Naive thymus-derived CD8-positive, alpha-beta T cell (primary cell): ENCODE results near the gene KLRF1. TPM values are rescaled to one million over a fixed set of nuclear protein-coding genes. Genes with fewer than 3 reads are reported as not detected.

Experiments used
- ATAC-seq, 2 donors: fragments of 150-1000 bp; cut with Tn5 transposase in 1 of 2; sonication (Bioruptor Pico), chemical (Tn5 transposase) in 1 of 2; 1 replicate in 1 of 2; 2 replicates in 1 of 2; pipeline ENCODE4 v1.10.0; 2021; ENCODE audit warnings: mild to moderate bottlenecking in 2 of 2, moderate library complexity in 2 of 2
- POLR2A ChIA-PET: fragments of 350-600 bp; sonication (Branson Sonifier 250); formaldehyde crosslinking; loops from one replicate; lab custom pipeline; 2021; ENCODE audit warnings: antibody characterized with exemption; lab: Charles Lee
- DNase-seq, 10 donors: peaks; one replicate each; pipeline versions ENCODE4 v3.0.0 to v3.0.0-alpha.2; 2020 to 2022
- H3K27ac Mint-ChIP-seq, 10 donors: one replicate each; pipeline ENCODE4 v1.8.0; 2020 to 2022; ENCODE audit warnings: mild to moderate bottlenecking in 10 of 10, mixed read lengths in 10 of 10, moderate library complexity in 4 of 10, inconsistent platforms in 1 of 10
- H3K27me3 Mint-ChIP-seq, 5 donors: one replicate each; pipeline ENCODE4 v1.8.0; 2021 to 2022; ENCODE audit warnings: mixed read lengths in 5 of 5
- H3K36me3 Mint-ChIP-seq, 3 donors: one replicate each; pipeline ENCODE4 v1.8.0; 2020 to 2022; ENCODE audit warnings: mixed read lengths in 3 of 3, mild to moderate bottlenecking in 2 of 3, inconsistent platforms in 1 of 3
- H3K4me1 Mint-ChIP-seq, 4 donors: one replicate each; pipeline ENCODE4 v1.8.0; 2021 to 2022; ENCODE audit warnings: mixed read lengths in 4 of 4
- H3K4me3 Mint-ChIP-seq, 10 donors: one replicate each; pipeline ENCODE4 v1.8.0; 2020 to 2022; ENCODE audit warnings: mild to moderate bottlenecking in 10 of 10, mixed read lengths in 10 of 10, moderate library complexity in 6 of 10, inconsistent platforms in 1 of 10
- H3K9me3 Mint-ChIP-seq, 9 donors: one replicate each; pipeline ENCODE4 v1.8.0; 2020 to 2022; ENCODE audit warnings: mixed read lengths in 9 of 9, mild to moderate bottlenecking in 3 of 9, inconsistent platforms in 1 of 9, moderate library complexity in 1 of 9
- polyA plus RNA-seq, 3 donors: library from polyadenylated mRNA; unstranded; fragments of 300-500 nt; fragmentation: Illumina TruSeq; gene quantifications; one replicate each; pipeline ENCODE4 v1.2.3, GENCODE V29; 2021
- total RNA-seq, 8 experiments: library from RNA in 2 of 8; stranded (reverse) in 2 of 8; gene quantifications; one replicate each; pipeline ENCODE4 v1.2.3 and lab custom pipeline; 2021 to 2026

KLRF1 gene
- total and polyA plus RNA-seq, 5 experiments from 2014 or later = 0.83 to 83.4 (median 0.93) TPM

DNA sequence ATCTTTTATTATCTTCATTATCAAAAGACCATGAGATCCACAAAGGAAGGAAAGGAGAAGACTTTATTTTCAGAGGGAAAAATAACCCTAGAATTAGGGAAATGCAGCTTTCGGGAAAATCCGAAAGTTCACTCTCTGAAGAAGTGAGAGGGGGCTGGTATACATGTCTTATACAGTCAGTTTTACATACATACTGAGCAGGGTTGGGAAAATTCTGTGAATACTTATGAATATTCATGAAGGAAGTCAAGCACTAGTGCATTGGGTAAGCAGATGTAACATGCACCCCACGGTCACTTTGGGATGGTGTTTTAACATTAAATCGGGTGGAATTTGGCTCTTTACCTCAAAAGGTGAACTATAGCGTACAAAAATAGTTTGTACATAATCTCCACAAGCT, 15.7 kb upstream of the KLRF1 start:
- Mint-ChIP-seq H3K9me3 (no peaks in the 10 kb centered on the region), H3K4me1 (peaks cover 9 to 17% (median 14%) of the 10 kb centered on the region in 4 donors), H3K36me3 (no peaks in the 10 kb centered on the region), H3K27ac (peak overlapping the region in 1 of 10 donors; percentile 12), H3K4me3 (no peak overlapping the region), H3K27me3 (peaks cover 0 to 3% (median 0%) of the 10 kb centered on the region in 5 donors)
- DNase-seq = no peak
- no peak for ATAC-seq
- POLR2A ChIA-PET = interaction anchor here (0.7 to 1.7 kb wide), 2 partner anchors 11 kb away, joined by 3 to 6 read pairs; no protein-coding TSS in a partner anchor

GRCh38 chr12:9813821-9814798, 13.2 kb upstream of the KLRF1 start:
- Mint-ChIP-seq H3K9me3 (no peaks in the 10 kb centered on the region), H3K27me3 (peaks cover 0 to 4% (median 0%) of the 10 kb centered on the region in 5 donors), H3K27ac (peak overlapping the region; percentile 76 to 98 (median 94)), H3K4me3 (peak overlapping the region; percentile 87 to 97 (median 92)), H3K36me3 (no peaks in the 10 kb centered on the region), H3K4me1 (peaks cover 12 to 22% (median 15%) of the 10 kb centered on the region in 4 donors)
- POLR2A ChIA-PET = interaction anchor here (0.6 to 2.1 kb wide), 13 partner anchors 14 to 542 kb away, joined by 3 to 16 read pairs (median 4); partner anchors contain the start of gene CLEC2B
- ATAC-seq (peak; percentile 96 to 98), DNase-seq (peak; percentile 86 to 95 (median 94))

DNA sequence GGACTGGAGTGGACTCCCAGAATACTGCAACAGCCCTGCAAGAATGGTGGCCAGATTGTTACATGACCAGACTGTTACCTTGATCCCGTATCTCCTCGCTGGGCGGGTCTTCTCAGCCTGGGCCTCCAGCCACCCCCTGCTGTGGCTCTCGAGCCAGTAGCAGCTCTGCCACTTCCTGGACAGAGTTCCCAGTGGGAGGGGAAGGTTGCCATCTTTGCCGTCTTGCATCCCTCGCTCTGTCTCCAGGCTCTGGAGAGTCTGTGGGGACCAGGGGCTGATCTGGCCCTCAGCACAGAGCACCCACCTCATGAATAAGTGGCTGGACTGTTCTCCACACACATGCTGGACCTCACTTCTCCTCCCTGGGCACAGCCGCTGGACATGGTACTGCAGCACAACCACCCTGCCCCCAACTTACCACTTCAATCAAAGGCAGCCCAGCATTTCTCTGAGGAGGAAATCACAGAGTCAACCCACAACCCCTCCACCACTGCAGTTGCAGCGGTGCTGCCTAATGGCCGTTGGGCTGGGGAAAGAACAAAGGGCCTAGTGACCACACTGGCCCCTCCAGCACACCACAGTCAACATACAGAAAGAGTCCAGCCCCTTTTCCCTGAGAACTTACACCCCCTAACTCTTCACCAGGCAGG, 6.9 kb upstream of the KLRF1 start:
- Mint-ChIP-seq H3K4me3 (peak overlapping the region in 2 of 10 donors; percentile 34 to 70), H3K27me3 (peaks cover 0 to 13% (median 0%) of the 10 kb centered on the region in 5 donors), H3K4me1 (peaks cover 4 to 18% (median 8%) of the 10 kb centered on the region in 4 donors), H3K9me3 (peaks cover 0 to 3% (median 0%) of the 10 kb centered on the region in 9 donors), H3K36me3 (peaks cover 0 to 4% (median 0%) of the 10 kb centered on the region in 3 donors), H3K27ac (peak overlapping the region in 2 of 10 donors; percentile 26 to 32)
- ATAC-seq (no peak), DNase-seq (no peak)
- POLR2A ChIA-PET = no interaction called here

GRCh38 chr12:9829483-9829882, 2.2 kb downstream of the KLRF1 start:
- peak overlapping the region in 1 of 10 donors; percentile 58 for H3K27ac Mint-ChIP-seq
- H3K4me1 Mint-ChIP-seq = peaks cover 0 to 6% (median 0%) of the 10 kb centered on the region in 4 donors
- ATAC-seq (no peak), DNase-seq (no peak)
- H3K27me3 Mint-ChIP-seq = no peaks in the 10 kb centered on the region
- H3K36me3 Mint-ChIP-seq = no peaks in the 10 kb centered on the region
- H3K4me3 Mint-ChIP-seq = peak overlapping the region in 2 of 10 donors; percentile 70 to 77
- POLR2A ChIA-PET = interaction anchor here (1.6 kb wide), 1 partner anchor 19 kb away, joined by 4 read pairs; no protein-coding TSS in a partner anchor
- peaks cover 0 to 2% (median 0%) of the 10 kb centered on the region in 9 donors for H3K9me3 Mint-ChIP-seq

DNA sequence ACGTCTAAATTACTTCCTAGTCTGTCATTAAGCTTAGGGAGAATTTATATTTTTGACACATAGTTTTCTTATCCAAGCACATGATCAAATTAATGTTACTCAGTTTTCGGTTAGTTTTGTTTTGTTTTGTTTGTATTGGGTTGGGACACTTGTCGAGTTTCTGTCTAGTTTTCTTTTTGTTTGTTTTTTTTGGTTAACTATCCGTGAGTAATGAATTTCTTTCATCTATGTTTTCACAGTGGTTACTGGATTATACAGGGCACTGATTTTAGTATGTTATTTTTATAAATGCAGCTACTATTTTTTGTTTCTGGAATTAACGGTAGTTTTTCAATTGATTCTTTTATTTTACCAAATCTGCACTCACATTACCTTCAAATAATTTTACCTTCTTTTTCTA, 2.7 kb downstream of the KLRF1 start:
- H3K36me3 Mint-ChIP-seq = no peaks in the 10 kb centered on the region
- peak overlapping the region in 2 of 10 donors; percentile 54 to 74 for H3K4me3 Mint-ChIP-seq
- H3K4me1 Mint-ChIP-seq = peaks cover 0 to 6% (median 0%) of the 10 kb centered on the region in 4 donors
- ATAC-seq (no peak), DNase-seq (no peak)
- POLR2A ChIA-PET = interaction anchor here (0.9 to 1.6 kb wide), 2 partner anchors 19 to 23 kb away, joined by 3 to 4 read pairs; no protein-coding TSS in a partner anchor
- no peaks in the 10 kb centered on the region for H3K27me3 Mint-ChIP-seq
- peaks cover 0 to 2% (median 0%) of the 10 kb centered on the region in 9 donors for H3K9me3 Mint-ChIP-seq
- peak overlapping the region in 1 of 10 donors; percentile 58 for H3K27ac Mint-ChIP-seq

GRCh38 chr12:9831720-9832119, 4.4 kb downstream of the KLRF1 start:
- POLR2A ChIA-PET = no interaction called here
- no peaks in the 10 kb centered on the region for H3K9me3 Mint-ChIP-seq
- H3K27ac Mint-ChIP-seq = no peak overlapping the region
- H3K4me1 Mint-ChIP-seq = no peaks in the 10 kb centered on the region
- no peaks in the 10 kb centered on the region for H3K27me3 Mint-ChIP-seq
- DNase-seq (no peak), ATAC-seq (no peak)
- H3K36me3 Mint-ChIP-seq = no peaks in the 10 kb centered on the region
- H3K4me3 Mint-ChIP-seq = peak overlapping the region in 1 of 10 donors; percentile 11

DNA sequence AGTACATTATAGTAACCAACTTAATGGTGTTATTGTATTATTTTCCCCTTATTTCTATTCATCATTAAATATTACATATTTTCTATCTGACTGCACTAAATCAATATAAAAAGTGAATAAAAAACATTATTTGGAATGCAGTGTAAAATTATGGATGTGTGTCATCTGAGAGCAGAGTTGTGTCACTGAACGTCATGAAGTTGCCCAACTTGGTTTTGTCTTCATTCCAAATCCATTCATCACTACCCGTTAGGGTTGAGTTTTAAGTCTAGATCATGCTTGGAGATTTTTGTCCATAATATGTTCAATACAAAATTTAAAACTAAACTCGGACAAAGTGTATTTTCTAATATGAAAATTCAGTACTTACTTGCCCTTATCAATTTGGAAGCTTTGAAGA, 16.1 kb downstream of the KLRF1 start:
- Mint-ChIP-seq H3K4me1 (peaks cover 0 to 7% (median 0%) of the 10 kb centered on the region in 4 donors), H3K27me3 (no peaks in the 10 kb centered on the region), H3K4me3 (no peak overlapping the region), H3K36me3 (peaks cover 0 to 21% (median 14%) of the 10 kb centered on the region in 3 donors), H3K9me3 (peaks cover 8 to 35% (median 27%) of the 10 kb centered on the region in 9 donors), H3K27ac (no peak overlapping the region)
- no peak for ATAC-seq
- no peak for DNase-seq
- POLR2A ChIA-PET = no interaction called here

- DNase-seq (no peak), ATAC-seq (no peak)
- H3K27me3 Mint-ChIP-seq = no peaks in the 10 kb centered on the region
- H3K4me3 Mint-ChIP-seq = no peak overlapping the region
- peaks cover 12 to 32% (median 20%) of the 10 kb centered on the region in 4 donors for H3K4me1 Mint-ChIP-seq
- H3K9me3 Mint-ChIP-seq = peaks cover 8 to 43% (median 27%) of the 10 kb centered on the region in 9 donors
- peak overlapping the region in 1 of 10 donors; percentile 62 for H3K27ac Mint-ChIP-seq
- POLR2A ChIA-PET = interaction anchor here (1.7 to 1.8 kb wide), 2 partner anchors 19 to 20 kb away, joined by 4 to 5 read pairs; partner anchors contain the start of gene CLEC2B
- peaks cover 25 to 59% (median 37%) of the 10 kb centered on the region in 3 donors for H3K36me3 Mint-ChIP-seq
Observed at GRCh38 chr12:9848899-9849298, 21.6 kb downstream of the KLRF1 start.

GRCh38 chr12:9851050-9851449, 23.8 kb downstream of the KLRF1 start:
- Mint-ChIP-seq H3K4me3 (no peak overlapping the region), H3K9me3 (peaks cover 8 to 32% (median 20%) of the 10 kb centered on the region in 9 donors), H3K27me3 (no peaks in the 10 kb centered on the region), H3K36me3 (peaks cover 25 to 69% (median 56%) of the 10 kb centered on the region in 3 donors), H3K4me1 (peaks cover 14 to 44% (median 37%) of the 10 kb centered on the region in 4 donors), H3K27ac (peak overlapping the region in 4 of 10 donors; percentile 26 to 50 (median 41))
- POLR2A ChIA-PET = interaction anchor here (0.7 to 1.0 kb wide), 2 partner anchors 12 to 36 kb away, joined by 4 to 5 read pairs; no protein-coding TSS in a partner anchor
- DNase-seq (no peak), ATAC-seq (no peak)

DNA sequence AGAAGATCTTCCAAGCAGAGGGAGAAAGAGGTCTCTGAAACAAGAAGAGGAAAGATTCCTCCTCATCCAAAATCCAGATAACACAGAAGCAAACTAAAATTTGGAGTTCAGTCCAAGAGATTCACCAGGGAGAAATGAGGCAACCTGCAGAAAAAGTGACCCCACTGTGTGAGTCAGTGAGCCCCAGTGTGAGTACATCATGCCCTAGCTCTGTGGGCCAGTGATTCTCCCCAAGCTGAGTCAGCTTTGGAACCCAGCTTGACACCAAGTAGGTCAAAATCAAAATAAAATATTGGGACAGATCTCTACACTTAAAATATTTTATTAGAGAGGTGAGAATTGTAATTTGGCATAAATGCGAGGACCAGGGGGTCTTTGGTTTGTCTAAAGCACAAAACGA, 24.6 kb downstream of the KLRF1 start:
- no peak for DNase-seq
- POLR2A ChIA-PET = interaction anchor here (0.7 kb wide), 1 partner anchor 17 kb away, joined by 3 read pairs; no protein-coding TSS in a partner anchor
- Mint-ChIP-seq H3K4me3 (peak overlapping the region in 1 of 10 donors; percentile 30), H3K36me3 (peaks cover 16 to 66% (median 65%) of the 10 kb centered on the region in 3 donors), H3K4me1 (peaks cover 18 to 49% (median 43%) of the 10 kb centered on the region in 4 donors), H3K9me3 (peaks cover under 1 to 23% (median 11%) of the 10 kb centered on the region in 9 donors), H3K27ac (peak overlapping the region in 7 of 10 donors; percentile 39 to 87 (median 56)), H3K27me3 (no peaks in the 10 kb centered on the region)
- no peak for ATAC-seq

DNA sequence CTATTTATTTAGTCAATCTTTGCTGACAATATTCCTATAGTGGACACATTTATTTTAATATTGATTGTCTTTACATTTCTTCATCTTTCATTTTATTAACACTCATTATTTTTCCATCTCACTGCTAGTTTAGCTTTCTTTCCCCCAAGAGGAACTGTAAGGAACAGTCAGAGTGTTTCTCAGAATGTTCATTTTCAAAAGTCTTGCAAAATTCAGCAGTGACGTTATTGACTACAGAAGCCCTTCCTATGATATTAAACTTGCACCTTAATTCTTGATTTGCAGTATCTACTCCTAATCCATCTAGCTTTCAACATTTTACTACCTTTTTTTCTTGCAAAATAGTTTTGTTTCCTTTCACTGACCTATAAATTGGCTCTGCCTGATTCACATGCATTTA, 28.9 kb downstream of the KLRF1 start:
- Mint-ChIP-seq H3K9me3 (no peaks in the 10 kb centered on the region), H3K27ac (peak overlapping the region in 5 of 10 donors; percentile 14 to 53 (median 41)), H3K4me1 (peaks cover 29 to 76% (median 67%) of the 10 kb centered on the region in 4 donors), H3K4me3 (no peak overlapping the region), H3K36me3 (peaks cover 5 to 84% (median 52%) of the 10 kb centered on the region in 3 donors), H3K27me3 (no peaks in the 10 kb centered on the region)
- ATAC-seq (no peak), DNase-seq (no peak)
- POLR2A ChIA-PET = no interaction called here

DNA sequence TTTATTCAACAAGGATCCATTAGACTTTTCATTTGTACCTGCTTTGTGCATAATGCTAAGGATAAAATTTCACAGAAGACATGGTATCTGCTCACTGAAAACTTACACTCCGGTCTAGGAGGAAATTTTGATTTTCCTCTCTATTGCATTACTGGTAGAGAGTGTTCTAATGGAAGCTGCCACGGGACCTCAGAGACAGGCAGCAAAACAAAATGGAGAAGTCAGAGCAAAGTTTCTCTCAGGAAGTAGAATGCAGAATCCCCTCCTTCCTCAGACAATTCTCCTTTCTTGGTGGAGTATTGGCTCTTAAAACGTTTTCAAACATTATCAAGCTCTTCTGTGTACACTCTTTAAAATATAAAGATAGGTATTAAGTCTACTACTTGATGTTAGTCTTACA, 29.6 kb downstream of the KLRF1 start:
- Mint-ChIP-seq H3K36me3 (peaks cover 3 to 78% (median 49%) of the 10 kb centered on the region in 3 donors), H3K4me1 (peaks cover 29 to 77% (median 68%) of the 10 kb centered on the region in 4 donors), H3K27ac (peak overlapping the region in 1 of 10 donors; percentile 14), H3K9me3 (no peaks in the 10 kb centered on the region), H3K27me3 (no peaks in the 10 kb centered on the region), H3K4me3 (no peak overlapping the region)
- ATAC-seq = no peak
- DNase-seq = no peak
- POLR2A ChIA-PET = no interaction called here
